ENCODE results near the gene EPYC. TPM values are rescaled to one million over a fixed set of nuclear protein-coding genes. Genes with fewer than 3 reads are reported as not detected.

Gene EPYC
- total RNA-seq, 2 experiments from 2014 or later: not detected

- H3K36me3 Mint-ChIP-seq: no peaks in the 10 kb centered on the region
- POLR2A ChIA-PET: no interaction called here
Measured at GRCh38 chr12:90982170-90982569, 22.6 kb downstream of the EPYC start.

GRCh38 chr12:90979951-90980350 lies 24.8 kb downstream of the EPYC start:
- DNase-seq: no peak
- Mint-ChIP-seq H3K36me3 (no peaks in the 10 kb centered on the region), H3K9me3 (no peaks in the 10 kb centered on the region), H3K27ac (no peak overlapping the region), H3K27me3 (peaks cover 13% of the 10 kb centered on the region), H3K4me1 (no peaks in the 10 kb centered on the region), H3K4me3 (no peak overlapping the region)
- POLR2A ChIA-PET: no interaction called here
- no peak for ATAC-seq (ENCODE audit: low read depth)

More at GRCh38 chr12:90982170-90982569, 22.6 kb downstream of the EPYC start:
- H3K9me3 Mint-ChIP-seq: peaks cover 1% of the 10 kb centered on the region
- H3K4me1 Mint-ChIP-seq: no peaks in the 10 kb centered on the region
- no peak for ATAC-seq (ENCODE audit: low read depth)
- no peak for DNase-seq
- no peak overlapping the region for H3K27ac Mint-ChIP-seq
- H3K27me3 Mint-ChIP-seq: peaks cover 10% of the 10 kb centered on the region
- H3K4me3 Mint-ChIP-seq: no peak overlapping the region

GRCh38 chr12:90979019-90979418 lies 25.8 kb downstream of the EPYC start:
- ATAC-seq (ENCODE audit: low read depth): no peak
- Mint-ChIP-seq H3K4me1 (no peaks in the 10 kb centered on the region), H3K27me3 (peaks cover 20% of the 10 kb centered on the region), H3K4me3 (no peak overlapping the region), H3K9me3 (no peaks in the 10 kb centered on the region), H3K36me3 (no peaks in the 10 kb centered on the region), H3K27ac (no peak overlapping the region)
- no peak for DNase-seq
- POLR2A ChIA-PET: no interaction called here

- Mint-ChIP-seq H3K9me3 (no peaks in the 10 kb centered on the region), H3K4me3 (no peak overlapping the region), H3K36me3 (no peaks in the 10 kb centered on the region), H3K4me1 (no peaks in the 10 kb centered on the region), H3K27me3 (peaks cover 21% of the 10 kb centered on the region), H3K27ac (no peak overlapping the region)
- ATAC-seq (ENCODE audit: low read depth): no peak
- no peak for DNase-seq
- POLR2A ChIA-PET: no interaction called here
Measured at GRCh38 chr12:90978117-90978770, 26.5 kb downstream of the EPYC start.

GRCh38 chr12:90977224-90977623 lies 27.5 kb downstream of the EPYC start:
- no peaks in the 10 kb centered on the region for H3K36me3 Mint-ChIP-seq
- H3K27me3 Mint-ChIP-seq: peaks cover 22% of the 10 kb centered on the region
- H3K27ac Mint-ChIP-seq: no peak overlapping the region
- no peak for ATAC-seq (ENCODE audit: low read depth)
- POLR2A ChIA-PET: no interaction called here
- H3K9me3 Mint-ChIP-seq: no peaks in the 10 kb centered on the region
- no peaks in the 10 kb centered on the region for H3K4me1 Mint-ChIP-seq
- no peak for DNase-seq
- no peak overlapping the region for H3K4me3 Mint-ChIP-seq

GRCh38 chr12:90974286-90974685 lies 30.5 kb downstream of the EPYC start:
- DNase-seq: no peak
- H3K27ac Mint-ChIP-seq: no peak overlapping the region
- no peaks in the 10 kb centered on the region for H3K9me3 Mint-ChIP-seq
- no peaks in the 10 kb centered on the region for H3K36me3 Mint-ChIP-seq
- ATAC-seq (ENCODE audit: low read depth): no peak
- no peaks in the 10 kb centered on the region for H3K4me1 Mint-ChIP-seq
- H3K27me3 Mint-ChIP-seq: peaks cover 18% of the 10 kb centered on the region
- POLR2A ChIA-PET: no interaction called here
- H3K4me3 Mint-ChIP-seq: no peak overlapping the region

GRCh38 chr12:90972226-90972625 lies 32.5 kb downstream of the EPYC start:
- POLR2A ChIA-PET: no interaction called here
- H3K27ac Mint-ChIP-seq: no peak overlapping the region
- H3K9me3 Mint-ChIP-seq: no peaks in the 10 kb centered on the region
- ATAC-seq (ENCODE audit: low read depth) (no peak), DNase-seq (no peak)
- peaks cover 23% of the 10 kb centered on the region for H3K27me3 Mint-ChIP-seq
- H3K4me3 Mint-ChIP-seq: no peak overlapping the region
- no peaks in the 10 kb centered on the region for H3K36me3 Mint-ChIP-seq
- H3K4me1 Mint-ChIP-seq: no peaks in the 10 kb centered on the region

GRCh38 chr12:90970911-90971310 lies 33.9 kb downstream of the EPYC start:
- Mint-ChIP-seq H3K27me3 (peaks cover 26% of the 10 kb centered on the region), H3K4me1 (no peaks in the 10 kb centered on the region), H3K36me3 (no peaks in the 10 kb centered on the region), H3K4me3 (no peak overlapping the region), H3K9me3 (no peaks in the 10 kb centered on the region), H3K27ac (no peak overlapping the region)
- POLR2A ChIA-PET: no interaction called here
- ATAC-seq (ENCODE audit: low read depth) (no peak), DNase-seq (no peak)

- no peak for DNase-seq
- Mint-ChIP-seq H3K36me3 (no peaks in the 10 kb centered on the region), H3K4me3 (no peak overlapping the region), H3K27ac (no peak overlapping the region), H3K4me1 (no peaks in the 10 kb centered on the region), H3K9me3 (no peaks in the 10 kb centered on the region), H3K27me3 (peaks cover 24% of the 10 kb centered on the region)
- POLR2A ChIA-PET: no interaction called here
- ATAC-seq (ENCODE audit: low read depth): no peak
Measured at GRCh38 chr12:90970471-90970870, 34.3 kb downstream of the EPYC start.

- no peak for DNase-seq
- no peaks in the 10 kb centered on the region for H3K4me1 Mint-ChIP-seq
- no peak overlapping the region for H3K4me3 Mint-ChIP-seq
- ATAC-seq (ENCODE audit: low read depth): no peak
- no peak overlapping the region for H3K27ac Mint-ChIP-seq
- H3K27me3 Mint-ChIP-seq: peaks cover 24% of the 10 kb centered on the region
- H3K36me3 Mint-ChIP-seq: no peaks in the 10 kb centered on the region
- no peaks in the 10 kb centered on the region for H3K9me3 Mint-ChIP-seq
- POLR2A ChIA-PET: no interaction called here
Measured at GRCh38 chr12:90969851-90970250, 34.9 kb downstream of the EPYC start.

- no peak overlapping the region for H3K27ac Mint-ChIP-seq
- ATAC-seq (ENCODE audit: low read depth) (no peak), DNase-seq (no peak)
- H3K9me3 Mint-ChIP-seq: no peaks in the 10 kb centered on the region
- H3K4me1 Mint-ChIP-seq: no peaks in the 10 kb centered on the region
- H3K4me3 Mint-ChIP-seq: no peak overlapping the region
- POLR2A ChIA-PET: no interaction called here
- H3K36me3 Mint-ChIP-seq: no peaks in the 10 kb centered on the region
- H3K27me3 Mint-ChIP-seq: peaks cover 20% of the 10 kb centered on the region
Measured at GRCh38 chr12:90969346-90969745, 35.4 kb downstream of the EPYC start.

- H3K27me3 Mint-ChIP-seq: peaks cover 13% of the 10 kb centered on the region
- POLR2A ChIA-PET: no interaction called here
- no peak overlapping the region for H3K4me3 Mint-ChIP-seq
- ATAC-seq (ENCODE audit: low read depth) (no peak), DNase-seq (no peak)
- no peaks in the 10 kb centered on the region for H3K36me3 Mint-ChIP-seq
- no peaks in the 10 kb centered on the region for H3K4me1 Mint-ChIP-seq
- no peaks in the 10 kb centered on the region for H3K9me3 Mint-ChIP-seq
- H3K27ac Mint-ChIP-seq: no peak overlapping the region
Measured at GRCh38 chr12:90965204-90965603, 39.6 kb downstream of the EPYC start.

- DNase-seq (no peak), ATAC-seq (ENCODE audit: low read depth) (no peak)
- no peaks in the 10 kb centered on the region for H3K4me1 Mint-ChIP-seq
- POLR2A ChIA-PET: no interaction called here
- H3K36me3 Mint-ChIP-seq: no peaks in the 10 kb centered on the region
- no peak overlapping the region for H3K4me3 Mint-ChIP-seq
- H3K27me3 Mint-ChIP-seq: peaks cover 14% of the 10 kb centered on the region
- H3K27ac Mint-ChIP-seq: no peak overlapping the region
- H3K9me3 Mint-ChIP-seq: no peaks in the 10 kb centered on the region
Measured at GRCh38 chr12:90964616-90965015, 40.2 kb downstream of the EPYC start.

GRCh38 chr12:90963946-90964345 lies 40.8 kb downstream of the EPYC start:
- H3K27ac Mint-ChIP-seq: no peak overlapping the region
- H3K4me1 Mint-ChIP-seq: no peaks in the 10 kb centered on the region
- DNase-seq (no peak), ATAC-seq (ENCODE audit: low read depth) (no peak)
- H3K27me3 Mint-ChIP-seq: peaks cover 15% of the 10 kb centered on the region
- H3K4me3 Mint-ChIP-seq: no peak overlapping the region
- POLR2A ChIA-PET: no interaction called here
- H3K9me3 Mint-ChIP-seq: no peaks in the 10 kb centered on the region
- H3K36me3 Mint-ChIP-seq: no peaks in the 10 kb centered on the region

- ATAC-seq (ENCODE audit: low read depth) (no peak), DNase-seq (no peak)
- H3K27me3 Mint-ChIP-seq: peaks cover 6% of the 10 kb centered on the region
- no peaks in the 10 kb centered on the region for H3K9me3 Mint-ChIP-seq
- POLR2A ChIA-PET: no interaction called here
- H3K4me1 Mint-ChIP-seq: no peaks in the 10 kb centered on the region
- H3K27ac Mint-ChIP-seq: no peak overlapping the region
- H3K36me3 Mint-ChIP-seq: no peaks in the 10 kb centered on the region
- no peak overlapping the region for H3K4me3 Mint-ChIP-seq
Measured at GRCh38 chr12:90961154-90961553, 43.6 kb downstream of the EPYC start.

Measured in activated naive CD8-positive, alpha-beta T cell treated with anti-CD3 and anti-CD28 coated beads, Interleukin-2, amount 10 ng/mL, durations not matched to agents 7 days and 5 days (primary cell).